NCI-H128 (cell line): ENCODE measurements around the gene PADI4.

Experiments
- DNase-seq: peaks from one replicate; lab custom pipeline; 2025; ENCODE audit not compliant: unreplicated experiment; lab: John Stamatoyannopoulos, UW

The PADI4 gene

GRCh38 chr1:17347769-17348592 lies 40.0 kb downstream of the PADI4 start:
- no peak for DNase-seq

GRCh38 chr1:17348593-17349234 lies 40.7 kb downstream of the PADI4 start:
- no peak for DNase-seq

GRCh38 chr1:17350083-17350482 lies 42.1 kb downstream of the PADI4 start:
- DNase-seq = no peak

GRCh38 chr1:17350928-17351446 lies 43.0 kb downstream of the PADI4 start:
- no peak for DNase-seq

GRCh38 chr1:17351598-17352324 lies 43.8 kb downstream of the PADI4 start:
- no peak for DNase-seq

GRCh38 chr1:17352419-17352909 lies 44.5 kb downstream of the PADI4 start:
- no peak for DNase-seq

GRCh38 chr1:17355898-17356297 lies 47.9 kb downstream of the PADI4 start:
- no peak for DNase-seq

- DNase-seq = no peak
Measured at GRCh38 chr1:17356387-17357026, 48.5 kb downstream of the PADI4 start.

GRCh38 chr1:17358557-17358956 lies 50.6 kb downstream of the PADI4 start:
- DNase-seq = no peak

- no peak for DNase-seq
Measured at GRCh38 chr1:17359031-17359430, 51.0 kb downstream of the PADI4 start.

GRCh38 chr1:17359808-17360207 lies 51.8 kb downstream of the PADI4 start:
- no peak for DNase-seq

- no peak for DNase-seq
Measured at GRCh38 chr1:17360272-17360956, 52.4 kb downstream of the PADI4 start.

- no peak for DNase-seq
Measured at GRCh38 chr1:17361687-17362086, 53.7 kb downstream of the PADI4 start.

- no peak for DNase-seq
Measured at GRCh38 chr1:17363351-17363750, 55.4 kb downstream of the PADI4 start.

- no peak for DNase-seq
Measured at GRCh38 chr1:17363771-17364170, 55.8 kb downstream of the PADI4 start.

- no peak for DNase-seq
Measured at GRCh38 chr1:17365293-17365692, 57.3 kb downstream of the PADI4 start.

- DNase-seq = no peak
Measured at GRCh38 chr1:17369466-17369865, 61.5 kb downstream of the PADI4 start.

GRCh38 chr1:17370618-17371017 lies 62.6 kb downstream of the PADI4 start:
- no peak for DNase-seq

GRCh38 chr1:17371896-17372295 lies 63.9 kb downstream of the PADI4 start, which contains the start of gene PADI6:
PADI6 (plus strand) TSS chr1:17372196; CDS start chr1:17372246, 50 bp downstream.
- no peak for DNase-seq

GRCh38 chr1:17372955-17373354 lies 65.0 kb downstream of the PADI4 start:
- DNase-seq = no peak
